Activated T-helper 2 cell treated with anti-CD3 and anti-CD28 coated beads, Interferon-gamma antibody, Interleukin-2, Interleukin-4, amounts not matched to agents 10 μg/mL and 5 μg/mL and 100 μg/mL, durations not matched to agents 14 hours and 24 hours and 36 hours (primary cell): Measurements from ENCODE around the gene TUBGCP2. TPM values are rescaled to one million over a fixed set of nuclear protein-coding genes. Genes with fewer than 3 reads are reported as not detected.

ENCODE experiments used
- DNase-seq: peaks from one replicate; pipeline ENCODE4 v3.0.0; 2021; ENCODE audit warnings: low spot score
- H3K27ac Mint-ChIP-seq: one replicate; pipeline ENCODE4 v1.8.0; 2021; ENCODE audit warnings: mixed read lengths
- H3K27me3 Mint-ChIP-seq: one replicate; pipeline ENCODE4 v1.8.0; 2021; ENCODE audit warnings: low read depth, mixed read lengths
- H3K36me3 Mint-ChIP-seq: one replicate; pipeline ENCODE4 v1.8.0; 2021; ENCODE audit warnings: low read depth, mixed read lengths
- H3K4me1 Mint-ChIP-seq: one replicate; pipeline ENCODE4 v1.8.0; 2021; ENCODE audit warnings: low read depth, mixed read lengths
- H3K4me3 Mint-ChIP-seq: one replicate; pipeline ENCODE4 v1.8.0; 2021; ENCODE audit warnings: low read depth, mild to moderate bottlenecking, moderate library complexity, mixed read lengths
- H3K9me3 Mint-ChIP-seq: one replicate; pipeline ENCODE4 v1.8.0; 2021; ENCODE audit warnings: mixed read lengths
- intact Hi-C: fragments of 100-400 bp; cut with micrococcal nuclease; formaldehyde crosslinking; loops from one replicate; pipeline ENCODE4 v1.15.1; 2023
- total RNA-seq: library from RNA; stranded (reverse); gene quantifications from 2 replicates; pipeline ENCODE4 v1.2.3, GENCODE V29; 2022

The TUBGCP2 gene
- total RNA-seq, 1 donor from 2014 or later = 60.4 TPM

- no peaks in the 10 kb centered on the region for H3K9me3 Mint-ChIP-seq
- H3K36me3 Mint-ChIP-seq = no peaks in the 10 kb centered on the region
- no peak overlapping the region for H3K4me3 Mint-ChIP-seq
- no peak for DNase-seq
- H3K27ac Mint-ChIP-seq = no peak overlapping the region
- H3K27me3 Mint-ChIP-seq = peaks cover 1% of the 10 kb centered on the region
- intact Hi-C loops = no loop called here
- peaks cover 23% of the 10 kb centered on the region for H3K4me1 Mint-ChIP-seq
Measured at GRCh38 chr10:133255323-133255722, 53.3 kb downstream of the TUBGCP2 start.

GRCh38 chr10:133254421-133255120 is 54.1 kb downstream of the TUBGCP2 start:
- DNase-seq = no peak
- no peaks in the 10 kb centered on the region for H3K9me3 Mint-ChIP-seq
- intact Hi-C loops = no loop called here
- H3K27ac Mint-ChIP-seq = no peak overlapping the region
- H3K4me1 Mint-ChIP-seq = peaks cover 15% of the 10 kb centered on the region
- H3K27me3 Mint-ChIP-seq = peaks cover 4% of the 10 kb centered on the region
- no peaks in the 10 kb centered on the region for H3K36me3 Mint-ChIP-seq
- no peak overlapping the region for H3K4me3 Mint-ChIP-seq

- intact Hi-C loops = no loop called here
- Mint-ChIP-seq H3K27ac (no peak overlapping the region), H3K27me3 (peaks cover 4% of the 10 kb centered on the region), H3K9me3 (no peaks in the 10 kb centered on the region), H3K4me3 (no peak overlapping the region), H3K36me3 (no peaks in the 10 kb centered on the region), H3K4me1 (peaks cover 8% of the 10 kb centered on the region)
- DNase-seq = no peak
Measured at GRCh38 chr10:133253361-133253955, 55.2 kb downstream of the TUBGCP2 start.

- intact Hi-C loops = no loop called here
- H3K9me3 Mint-ChIP-seq = no peaks in the 10 kb centered on the region
Measured at GRCh38 chr10:133252223-133252552, 56.5 kb downstream of the TUBGCP2 start.

GRCh38 chr10:133251388-133252222 is 57.1 kb downstream of the TUBGCP2 start:
- intact Hi-C loops = no loop called here

More at GRCh38 chr10:133252223-133252552, 56.5 kb downstream of the TUBGCP2 start:
- H3K36me3 Mint-ChIP-seq = no peaks in the 10 kb centered on the region
- H3K27ac Mint-ChIP-seq = no peak overlapping the region
- H3K4me1 Mint-ChIP-seq = peaks cover 3% of the 10 kb centered on the region
- DNase-seq = no peak
- H3K27me3 Mint-ChIP-seq = peaks cover 4% of the 10 kb centered on the region
- no peak overlapping the region for H3K4me3 Mint-ChIP-seq

GRCh38 chr10:133249975-133250754 is 58.5 kb downstream of the TUBGCP2 start:
- no peak overlapping the region for H3K4me3 Mint-ChIP-seq
- no peak overlapping the region for H3K27ac Mint-ChIP-seq
- peaks cover 4% of the 10 kb centered on the region for H3K27me3 Mint-ChIP-seq
- H3K36me3 Mint-ChIP-seq = no peaks in the 10 kb centered on the region
- H3K9me3 Mint-ChIP-seq = no peaks in the 10 kb centered on the region
- DNase-seq = no peak
- H3K4me1 Mint-ChIP-seq = no peaks in the 10 kb centered on the region
- intact Hi-C loops = no loop called here

More at GRCh38 chr10:133251388-133252222, 57.1 kb downstream of the TUBGCP2 start:
- no peak overlapping the region for H3K4me3 Mint-ChIP-seq
- no peak overlapping the region for H3K27ac Mint-ChIP-seq
- no peaks in the 10 kb centered on the region for H3K4me1 Mint-ChIP-seq
- H3K36me3 Mint-ChIP-seq = no peaks in the 10 kb centered on the region
- no peak for DNase-seq
- peaks cover 4% of the 10 kb centered on the region for H3K27me3 Mint-ChIP-seq
- H3K9me3 Mint-ChIP-seq = no peaks in the 10 kb centered on the region

- no peak overlapping the region for H3K27ac Mint-ChIP-seq
- no peaks in the 10 kb centered on the region for H3K4me1 Mint-ChIP-seq
- no peak overlapping the region for H3K4me3 Mint-ChIP-seq
- no peaks in the 10 kb centered on the region for H3K36me3 Mint-ChIP-seq
- no peaks in the 10 kb centered on the region for H3K9me3 Mint-ChIP-seq
- DNase-seq = no peak
- intact Hi-C loops = no loop called here
- H3K27me3 Mint-ChIP-seq = peaks cover 4% of the 10 kb centered on the region
Measured at GRCh38 chr10:133249094-133249780, 59.4 kb downstream of the TUBGCP2 start.

GRCh38 chr10:133248334-133248715 is 60.3 kb downstream of the TUBGCP2 start:
- Mint-ChIP-seq H3K9me3 (no peaks in the 10 kb centered on the region), H3K4me1 (no peaks in the 10 kb centered on the region), H3K27ac (no peak overlapping the region), H3K4me3 (no peak overlapping the region), H3K27me3 (peaks cover 4% of the 10 kb centered on the region), H3K36me3 (no peaks in the 10 kb centered on the region)
- no peak for DNase-seq
- intact Hi-C loops = no loop called here

- no peaks in the 10 kb centered on the region for H3K36me3 Mint-ChIP-seq
- intact Hi-C loops = no loop called here
- no peak overlapping the region for H3K27ac Mint-ChIP-seq
- H3K9me3 Mint-ChIP-seq = no peaks in the 10 kb centered on the region
- H3K27me3 Mint-ChIP-seq = peaks cover 4% of the 10 kb centered on the region
- no peak for DNase-seq
- H3K4me1 Mint-ChIP-seq = no peaks in the 10 kb centered on the region
- H3K4me3 Mint-ChIP-seq = no peak overlapping the region
Measured at GRCh38 chr10:133247681-133248333, 60.9 kb downstream of the TUBGCP2 start.

GRCh38 chr10:133246236-133246626 is 62.4 kb downstream of the TUBGCP2 start:
- H3K36me3 Mint-ChIP-seq = no peaks in the 10 kb centered on the region
- peaks cover 13% of the 10 kb centered on the region for H3K27me3 Mint-ChIP-seq
- intact Hi-C loops = no loop called here
- no peaks in the 10 kb centered on the region for H3K9me3 Mint-ChIP-seq
- DNase-seq = no peak
- H3K4me1 Mint-ChIP-seq = peaks cover 7% of the 10 kb centered on the region
- H3K27ac Mint-ChIP-seq = no peak overlapping the region
- H3K4me3 Mint-ChIP-seq = no peak overlapping the region

GRCh38 chr10:133245439-133246235 is 63.0 kb downstream of the TUBGCP2 start:
- no peaks in the 10 kb centered on the region for H3K36me3 Mint-ChIP-seq
- DNase-seq = no peak
- no peak overlapping the region for H3K27ac Mint-ChIP-seq
- peaks cover 19% of the 10 kb centered on the region for H3K27me3 Mint-ChIP-seq
- no peaks in the 10 kb centered on the region for H3K9me3 Mint-ChIP-seq
- H3K4me3 Mint-ChIP-seq = no peak overlapping the region
- intact Hi-C loops = no loop called here
- H3K4me1 Mint-ChIP-seq = peaks cover 10% of the 10 kb centered on the region
